HEK293 (cell line): ENCODE results near the gene ADGRD2.

Source experiments
- CTCF ChIA-PET: fragments of 350-600 bp; formaldehyde crosslinking; extraction: SDS; loops from one replicate; lab custom pipeline; 2021; ENCODE audit warnings: antibody characterized with exemption; lab: Yijun Ruan, JAX
- POLR2A ChIA-PET: fragments of 300-600 bp; formaldehyde crosslinking; extraction: SDS; loops from one replicate; lab custom pipeline; 2020; ENCODE audit warnings: antibody characterized with exemption, inconsistent platforms; lab: Yijun Ruan, JAX
- H3K27ac ChIP-seq: fragments of 200-500 bp; sonication (Bioruptor generic); 2 replicates; pipeline ENCODE4 v1.5.1; 2014; ENCODE audit warnings: low read depth, low read length, control low read depth, inconsistent platforms; ENCODE audit errors: extremely low read depth
- H3K36me3 ChIP-seq, 2 experiments: fragments of 200-500 bp in 1 of 2; sonication (Bioruptor generic) in 1 of 2; 1 replicate in 1 of 2; 2 replicates in 1 of 2; pipeline ENCODE4 v1.5.1; 2014 to 2017; ENCODE audit warnings: inconsistent platforms in 2 of 2, low read length in 2 of 2; ENCODE audit not compliant: control insufficient read depth in 2 of 2, insufficient read depth in 1 of 2
- H3K4me1 ChIP-seq: fragments of 200-500 bp; sonication (Bioruptor generic); 2 replicates; pipeline ENCODE4 v1.5.1; 2014; ENCODE audit warnings: mild to moderate bottlenecking, low read length, inconsistent platforms; ENCODE audit not compliant: control insufficient read depth, insufficient read depth
- H3K4me3 ChIP-seq: 2 replicates; pipeline ENCODE4 v1.5.1; 2011; ENCODE audit warnings: low read depth, mild to moderate bottlenecking, control low read depth, low read length, moderate library complexity
- H3K9me3 ChIP-seq: fragments of 200-500 bp; sonication (Bioruptor generic); 2 replicates; pipeline ENCODE4 v1.5.1; 2014; ENCODE audit warnings: low read depth, low read length, inconsistent platforms; ENCODE audit not compliant: control insufficient read depth, insufficient read depth
- AEBP2 ChIP-seq: fragments of 450-650 bp; formaldehyde crosslinking; IDR thresholded peaks from 2 replicates; pipeline ENCODE4 v1.5.1; 2016; ENCODE audit warnings: missing biosample characterization, missing genetic modification characterization, borderline replicate concordance
- CTCF ChIP-seq: fragments of 450-650 bp; formaldehyde crosslinking; IDR thresholded peaks from 2 replicates; pipeline ENCODE4 v1.5.1; 2016; ENCODE audit warnings: missing biosample characterization, missing genetic modification characterization
- GLIS2 ChIP-seq: fragments of 450-650 bp; formaldehyde crosslinking; IDR thresholded peaks from 2 replicates; pipeline ENCODE4 v1.5.1; 2016; ENCODE audit warnings: missing biosample characterization, missing genetic modification characterization
- IKZF3 ChIP-seq: fragments of 450-650 bp; IDR thresholded peaks from 2 replicates; pipeline ENCODE4 v1.5.0; 2018; ENCODE audit warnings: missing biosample characterization, mild to moderate bottlenecking, missing genetic modification characterization, moderate library complexity
- SP3 ChIP-seq: fragments of 450-650 bp; formaldehyde crosslinking; IDR thresholded peaks from 2 replicates; pipeline ENCODE4 v1.5.1; 2016; ENCODE audit warnings: missing biosample characterization, missing genetic modification characterization
- SP7 ChIP-seq: fragments of 450-650 bp; formaldehyde crosslinking; IDR thresholded peaks from 2 replicates; pipeline ENCODE4 v1.5.1; 2016; ENCODE audit warnings: missing biosample characterization, missing genetic modification characterization
- ZBTB1 ChIP-seq: fragments of 450-650 bp; formaldehyde crosslinking; IDR thresholded peaks from 2 replicates; pipeline ENCODE4 v1.5.1; 2016; ENCODE audit warnings: missing biosample characterization, missing genetic modification characterization
- ZBTB17 ChIP-seq: fragments of 450-650 bp; formaldehyde crosslinking; IDR thresholded peaks from 2 replicates; pipeline ENCODE4 v1.5.1; 2016; ENCODE audit warnings: missing biosample characterization, missing genetic modification characterization
- ZFP37 ChIP-seq: fragments of 450-650 bp; formaldehyde crosslinking; IDR thresholded peaks from 2 replicates; pipeline ENCODE4 v1.5.1; 2016; ENCODE audit warnings: missing biosample characterization, missing genetic modification characterization
- ZIC2 ChIP-seq: fragments of 450-650 bp; formaldehyde crosslinking; IDR thresholded peaks from 2 replicates; pipeline ENCODE4 v1.5.1; 2016; ENCODE audit warnings: missing biosample characterization, missing genetic modification characterization
- ZNF169 ChIP-seq: fragments of 450-650 bp; formaldehyde crosslinking; IDR thresholded peaks from 2 replicates; pipeline ENCODE4 v1.5.1; 2016; ENCODE audit warnings: missing biosample characterization, missing genetic modification characterization
- ZNF184 ChIP-seq: fragments of 450-650 bp; IDR thresholded peaks from 2 replicates; pipeline ENCODE4 v1.5.1; 2018; ENCODE audit warnings: missing biosample characterization, mild to moderate bottlenecking, missing genetic modification characterization
- ZNF248 ChIP-seq: fragments of 450-650 bp; formaldehyde crosslinking; IDR thresholded peaks from 2 replicates; pipeline ENCODE4 v1.5.1; 2017; ENCODE audit warnings: missing biosample characterization, missing genetic modification characterization
- ZNF280D ChIP-seq: fragments of 450-650 bp; formaldehyde crosslinking; IDR thresholded peaks from 2 replicates; pipeline ENCODE4 v1.5.1; 2016; ENCODE audit warnings: missing biosample characterization, missing genetic modification characterization
- ZNF366 ChIP-seq: fragments of 450-650 bp; formaldehyde crosslinking; conservative IDR thresholded peaks from 2 replicates; pipeline ENCODE4 v1.5.1; 2016; ENCODE audit warnings: missing biosample characterization, missing genetic modification characterization
- ZNF398 ChIP-seq: fragments of 450-650 bp; formaldehyde crosslinking; IDR thresholded peaks from 2 replicates; pipeline ENCODE4 v1.5.1; 2017; ENCODE audit warnings: missing biosample characterization, missing genetic modification characterization
- ZNF48 ChIP-seq: fragments of 450-650 bp; formaldehyde crosslinking; IDR thresholded peaks from 2 replicates; pipeline ENCODE4 v1.5.1; 2016; ENCODE audit warnings: missing biosample characterization, missing genetic modification characterization
- ZNF555 ChIP-seq: fragments of 450-650 bp; formaldehyde crosslinking; conservative IDR thresholded peaks from 2 replicates; pipeline ENCODE4 v1.5.1; 2017; ENCODE audit warnings: missing biosample characterization, mild to moderate bottlenecking, missing genetic modification characterization, inconsistent platforms
- ZNF580 ChIP-seq: fragments of 450-650 bp; formaldehyde crosslinking; IDR thresholded peaks from 2 replicates; pipeline ENCODE4 v1.5.1; 2016; ENCODE audit warnings: missing biosample characterization, missing genetic modification characterization
- ZNF777 ChIP-seq: fragments of 450-650 bp; formaldehyde crosslinking; IDR thresholded peaks from 2 replicates; pipeline ENCODE4 v1.5.1; 2017; ENCODE audit warnings: missing biosample characterization, missing genetic modification characterization, borderline replicate concordance
- ZSCAN18 ChIP-seq: fragments of 450-650 bp; formaldehyde crosslinking; IDR thresholded peaks from 2 replicates; pipeline ENCODE4 v1.5.1; 2016; ENCODE audit warnings: missing biosample characterization, missing genetic modification characterization

Gene ADGRD2

GRCh38 chr9:124505006-124505900 lies 55.0 kb downstream of the ADGRD2 start:
- CTCF ChIA-PET, result interaction anchor here (0.9 kb wide), 1 partner anchor 85 kb away, joined by 3 read pairs; no protein-coding TSS in a partner anchor
- no peak overlapping the region for H3K4me3 ChIP-seq
- TF ChIP-seq IKZF3 (tag by site-specific recombination) (no peak), ZSCAN18 (tag by site-specific recombination) (no peak), SP7 (no peak), SP3 (tag by site-specific recombination) (no peak), CTCF (tag by site-specific recombination) (no peak), AEBP2 (tag by site-specific recombination) (no peak), ZNF366 (tag by site-specific recombination) (no peak), ZNF48 (tag by site-specific recombination) (no peak), ZBTB17 (tag by site-specific recombination) (no peak), ZNF777 (tag by site-specific recombination) (no peak), ZNF580 (no peak), ZNF248 (tag by site-specific recombination) (no peak), GLIS2 (tag by site-specific recombination) (no peak)
- no peak overlapping the region for H3K27ac ChIP-seq
- no peaks in the 10 kb centered on the region for H3K36me3 ChIP-seq
- no peaks in the 10 kb centered on the region for H3K4me1 ChIP-seq
- POLR2A ChIA-PET, result interaction anchor here (0.6 kb wide), 1 partner anchor 41 kb away, joined by 4 read pairs; no protein-coding TSS in a partner anchor
- H3K9me3 ChIP-seq, result no peaks in the 10 kb centered on the region

- no peak overlapping the region for H3K27ac ChIP-seq
- no peaks in the 10 kb centered on the region for H3K9me3 ChIP-seq
- ChIA-PET POLR2A (no interaction called here), CTCF (interaction anchor here (0.5 kb wide), 1 partner anchor 204 kb away, joined by 3 read pairs; no protein-coding TSS in a partner anchor)
- no peak overlapping the region for H3K4me3 ChIP-seq
- H3K4me1 ChIP-seq, result no peaks in the 10 kb centered on the region
- no peaks in the 10 kb centered on the region for H3K36me3 ChIP-seq
- TF ChIP-seq ZNF280D (tag by site-specific recombination), result no peak
- no peak for TF ChIP-seq ZNF398 (tag by site-specific recombination)
- no peak for TF ChIP-seq ZNF555 (tag by site-specific recombination)
- no peak for TF ChIP-seq ZNF580
- no peak for TF ChIP-seq ZBTB1 (tag by site-specific recombination)
- TF ChIP-seq ZIC2 (tag by site-specific recombination), result no peak
- no peak for TF ChIP-seq ZSCAN18 (tag by site-specific recombination)
- no peak for TF ChIP-seq ZNF169
- no peak for TF ChIP-seq ZNF184 (tag by site-specific recombination)
- no peak for TF ChIP-seq ZFP37 (tag by site-specific recombination)
Observed at GRCh38 chr9:124505901-124506346, 55.7 kb downstream of the ADGRD2 start.
